Retinal pigment epithelial cell (primary cell): ENCODE data around the gene BEST3.

Experiments used
- DNase-seq: peaks from one replicate; pipeline ENCODE4 v3.0.0-alpha.2; 2010; ENCODE audit warnings: low read depth
- H3K4me3 ChIP-seq: 2 replicates; pipeline ENCODE4 v1.5.1; 2011; ENCODE audit warnings: mild to moderate bottlenecking, low read length, control low read depth, moderate library complexity
- CTCF ChIP-seq: conservative IDR thresholded peaks from 2 replicates; pipeline ENCODE4 v1.5.1; 2011; ENCODE audit warnings: low read depth, low read length, control low read depth, inconsistent platforms

BEST3 gene

GRCh38 chr12:69649529-69649928, 49.6 kb downstream of the BEST3 start:
- DNase-seq = no peak
- no peak for TF ChIP-seq CTCF
- H3K4me3 ChIP-seq = no peak overlapping the region

GRCh38 chr12:69648476-69648875, 50.6 kb downstream of the BEST3 start:
- no peak for DNase-seq
- no peak for TF ChIP-seq CTCF
- H3K4me3 ChIP-seq = no peak overlapping the region

GRCh38 chr12:69647178-69647577, 51.9 kb downstream of the BEST3 start:
- DNase-seq = no peak
- no peak for TF ChIP-seq CTCF
- no peak overlapping the region for H3K4me3 ChIP-seq

- TF ChIP-seq CTCF = no peak
- no peak for DNase-seq
- no peak overlapping the region for H3K4me3 ChIP-seq
Observed at GRCh38 chr12:69645031-69645430, 54.1 kb downstream of the BEST3 start.

- TF ChIP-seq CTCF = no peak
- no peak for DNase-seq
Observed at GRCh38 chr12:69644511-69644910, 54.6 kb downstream of the BEST3 start.

GRCh38 chr12:69642531-69642930, 56.6 kb downstream of the BEST3 start:
- no peak overlapping the region for H3K4me3 ChIP-seq
- no peak for TF ChIP-seq CTCF
- DNase-seq = no peak

More at GRCh38 chr12:69644511-69644910, 54.6 kb downstream of the BEST3 start:
- no peak overlapping the region for H3K4me3 ChIP-seq

- H3K4me3 ChIP-seq = no peak overlapping the region
- no peak for TF ChIP-seq CTCF
- DNase-seq = no peak
Observed at GRCh38 chr12:69641546-69641945, 57.6 kb downstream of the BEST3 start.
